GM19099 (cell line): ENCODE results near the gene DISP3.

Experiments
- POLR2A ChIP-seq: IDR thresholded peaks from 3 replicates; pipeline ENCODE4 v1.6.1; 2011; ENCODE audit warnings: low read depth; ENCODE audit not compliant: insufficient read length; ENCODE audit errors: extremely low read depth

DISP3 gene

DNA sequence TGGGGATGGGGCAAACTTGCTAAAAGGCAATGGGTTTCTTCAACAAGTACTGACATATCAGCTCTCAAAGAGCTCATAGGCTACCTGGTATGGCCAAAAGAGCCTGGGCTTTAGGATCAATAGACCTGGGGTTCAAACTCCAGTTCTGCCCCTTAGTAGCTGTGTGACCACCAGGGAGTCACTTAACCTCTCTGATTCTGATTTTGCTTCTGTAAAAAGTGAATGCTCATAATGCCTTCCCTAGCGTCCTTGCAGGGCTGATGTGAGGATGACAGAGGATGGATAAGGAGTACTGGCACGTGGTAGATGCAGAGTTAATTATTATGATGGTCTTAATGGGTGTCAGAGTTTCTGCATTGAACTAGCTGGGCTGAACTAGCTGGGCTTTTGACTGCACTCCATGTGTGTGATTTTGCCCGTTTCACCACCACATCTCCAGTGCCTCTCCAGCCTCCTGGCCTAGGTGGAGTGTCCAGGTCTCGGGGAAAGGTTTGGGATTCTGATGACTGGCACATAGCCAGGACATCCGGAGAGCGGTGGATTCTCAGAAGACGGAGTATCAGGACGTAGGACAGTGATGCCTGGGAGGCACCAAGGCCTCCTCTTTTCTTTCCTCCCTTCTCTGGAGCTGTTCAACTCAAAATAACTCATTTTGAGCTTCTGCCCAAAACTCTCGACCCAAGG, 15.2 kb downstream of the DISP3 start:
- no peak for TF ChIP-seq POLR2A

DNA sequence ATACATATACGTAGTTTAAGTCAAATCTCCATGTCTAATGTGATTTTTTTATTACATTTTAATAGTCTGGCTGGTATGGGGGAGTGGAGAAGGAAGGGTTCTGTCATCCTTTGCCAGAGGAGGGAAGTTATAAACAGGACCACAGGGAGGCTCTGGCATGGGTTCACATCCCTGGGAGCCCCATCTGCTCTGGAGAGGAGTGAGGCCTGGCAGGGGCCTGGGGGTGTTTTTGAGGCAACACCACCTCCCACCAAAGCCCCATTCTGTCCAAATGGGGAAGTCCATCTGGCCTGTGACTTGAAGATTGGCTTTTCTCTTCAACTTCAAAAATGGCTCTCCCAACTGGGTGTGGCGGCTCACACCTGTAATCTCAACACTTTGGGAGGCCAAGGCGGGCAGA, 15.8 kb downstream of the DISP3 start:
- no peak for TF ChIP-seq POLR2A

DNA sequence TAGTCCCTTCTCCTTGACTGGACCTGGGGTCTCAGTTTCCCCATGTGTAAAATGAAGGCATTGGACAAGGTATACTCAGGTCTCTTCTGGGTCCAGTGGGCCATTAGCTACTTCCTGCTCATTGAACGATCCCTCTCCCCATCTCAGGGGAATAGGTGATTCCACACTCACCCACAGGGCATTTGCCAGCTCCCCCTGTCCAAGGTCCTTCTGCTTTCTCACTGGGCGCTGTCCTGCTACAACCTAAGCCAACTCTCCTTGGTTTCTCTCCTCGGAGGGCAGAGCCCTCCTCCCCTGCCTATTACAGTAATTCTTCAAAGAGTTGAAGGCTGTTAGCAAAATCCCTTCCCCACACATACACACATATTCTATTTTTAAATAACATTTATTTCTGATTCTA, 16.6 kb downstream of the DISP3 start:
- TF ChIP-seq POLR2A = no peak

DNA sequence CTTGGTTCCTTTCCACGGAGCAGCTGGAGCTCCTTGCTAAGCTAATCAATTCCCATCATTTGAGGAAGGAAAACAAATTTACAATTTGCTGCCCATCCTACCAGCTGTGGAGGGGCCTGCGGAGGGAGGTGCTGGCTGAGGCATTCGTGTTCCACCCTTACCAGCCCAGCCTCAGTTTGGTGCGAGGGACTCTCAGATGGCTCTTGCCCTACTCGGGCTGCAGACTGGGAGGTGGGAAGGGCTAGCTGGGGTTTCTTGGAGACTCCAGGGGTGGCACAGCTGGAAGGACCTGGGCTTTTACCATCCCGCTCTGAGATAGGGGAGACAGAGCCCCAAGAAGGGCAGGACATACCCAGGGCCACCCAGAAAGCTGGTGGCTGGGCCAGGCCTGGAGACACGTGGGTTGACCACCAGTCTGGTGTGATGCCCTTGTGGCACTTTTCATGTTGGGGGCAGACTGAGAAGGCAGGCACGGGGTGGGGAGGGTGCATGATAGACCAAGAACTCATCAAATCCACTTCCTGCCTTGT, 17.7 kb downstream of the DISP3 start:
- TF ChIP-seq POLR2A = no peak

DNA sequence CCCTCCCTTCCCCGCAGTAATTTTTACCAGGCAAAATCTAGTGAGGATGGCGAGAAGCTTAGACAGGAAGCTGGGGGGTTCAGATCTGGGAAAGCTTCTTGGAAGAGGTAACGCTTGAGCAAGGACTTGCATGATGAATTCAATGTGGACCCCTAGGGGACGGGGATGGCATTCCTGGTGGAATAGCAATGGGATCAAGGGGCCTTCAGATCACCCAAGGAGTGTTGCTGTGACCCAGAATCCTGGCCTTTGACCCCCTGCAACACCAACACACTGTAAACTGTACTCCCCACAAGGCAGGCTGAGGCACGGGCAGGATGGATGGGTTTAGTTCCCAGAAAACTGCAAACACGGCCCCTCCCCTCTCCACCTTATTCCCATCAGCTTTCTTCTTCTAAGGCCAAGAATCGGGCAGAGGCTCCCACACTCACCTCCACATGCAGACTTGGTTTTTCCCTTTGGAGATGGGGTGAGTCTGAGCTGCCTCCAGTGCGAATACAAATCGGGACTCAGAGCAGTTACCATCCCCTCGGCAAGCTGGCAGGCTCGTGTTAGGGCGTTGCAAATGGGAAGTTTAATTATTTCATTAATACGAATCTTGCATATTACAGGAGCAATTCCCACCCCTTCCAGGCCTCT, 20.1 kb downstream of the DISP3 start:
- TF ChIP-seq POLR2A = no peak

DNA sequence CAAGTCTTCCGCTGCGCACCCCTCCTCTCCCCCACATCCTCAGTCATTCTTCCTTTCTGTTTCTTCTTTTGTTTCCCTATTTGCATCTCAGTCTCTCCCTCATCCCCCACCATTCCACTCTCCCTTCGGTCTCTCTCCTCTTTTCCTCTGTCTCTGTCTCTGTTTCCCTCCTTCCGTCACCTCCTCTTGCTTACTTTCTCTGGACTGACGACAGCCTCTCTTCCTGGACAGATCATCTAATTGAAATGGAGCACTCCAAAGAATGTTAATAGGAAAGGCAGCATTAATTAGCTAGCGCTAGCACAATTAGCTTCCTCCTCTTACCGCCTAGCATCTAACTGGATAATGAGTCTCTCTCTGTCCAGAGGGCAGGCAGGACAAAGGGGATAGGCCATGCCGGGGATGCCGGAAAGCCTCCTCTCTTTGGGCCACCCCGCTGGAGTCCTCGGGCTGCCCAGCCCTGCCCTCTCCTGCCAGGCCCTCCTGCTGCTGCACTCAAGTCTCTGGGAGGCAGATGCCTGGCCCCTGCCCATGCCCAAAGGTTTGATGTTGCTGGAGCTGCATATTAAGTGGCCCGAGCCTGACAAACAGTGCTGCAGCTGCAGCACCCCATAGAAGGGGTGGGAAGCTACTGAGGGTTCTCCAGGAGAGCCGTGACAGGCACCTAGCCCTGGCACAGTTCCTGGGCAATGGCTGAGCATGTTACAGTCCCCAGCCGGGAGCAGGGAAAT, 20.8 kb downstream of the DISP3 start:
- no peak for TF ChIP-seq POLR2A

DNA sequence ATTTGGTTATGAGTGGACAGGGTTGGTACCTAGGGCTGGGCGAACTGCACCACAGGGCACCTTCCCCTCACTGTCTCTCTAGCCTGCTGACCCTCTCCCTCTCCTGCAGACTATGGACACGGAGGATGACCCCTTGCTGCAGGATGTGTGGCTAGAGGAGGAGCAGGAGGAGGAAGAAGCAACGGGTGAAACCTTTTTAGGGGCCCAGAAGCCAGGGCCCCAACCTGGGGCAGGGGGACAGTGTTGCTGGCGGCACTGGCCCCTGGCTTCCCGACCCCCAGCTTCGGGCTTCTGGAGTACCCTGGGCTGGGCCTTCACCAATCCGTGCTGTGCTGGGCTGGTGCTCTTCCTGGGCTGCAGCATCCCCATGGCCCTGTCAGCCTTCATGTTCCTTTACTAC, 21.9 kb downstream of the DISP3 start:
- no peak for TF ChIP-seq POLR2A

DNA sequence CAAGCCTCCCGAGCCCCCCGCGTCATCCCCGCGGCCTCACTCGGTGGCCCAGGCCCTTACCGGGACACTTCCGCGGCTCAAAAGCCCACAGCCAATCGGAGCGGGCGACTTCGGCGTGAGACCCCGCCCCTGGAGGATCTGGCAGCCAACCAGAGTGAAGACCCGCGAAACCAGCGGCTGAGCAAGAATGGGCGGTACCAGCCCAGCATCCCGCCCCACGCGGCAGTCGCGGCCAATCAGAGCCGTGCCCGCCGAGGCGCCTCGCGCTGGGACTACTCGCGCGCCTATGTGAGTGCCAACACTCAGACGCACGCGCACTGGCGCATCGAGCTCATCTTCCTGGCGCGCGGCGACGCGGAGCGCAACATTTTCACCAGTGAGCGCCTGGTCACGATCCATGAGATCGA, 22.5 kb downstream of the DISP3 start:
- TF ChIP-seq POLR2A = no peak

DNA sequence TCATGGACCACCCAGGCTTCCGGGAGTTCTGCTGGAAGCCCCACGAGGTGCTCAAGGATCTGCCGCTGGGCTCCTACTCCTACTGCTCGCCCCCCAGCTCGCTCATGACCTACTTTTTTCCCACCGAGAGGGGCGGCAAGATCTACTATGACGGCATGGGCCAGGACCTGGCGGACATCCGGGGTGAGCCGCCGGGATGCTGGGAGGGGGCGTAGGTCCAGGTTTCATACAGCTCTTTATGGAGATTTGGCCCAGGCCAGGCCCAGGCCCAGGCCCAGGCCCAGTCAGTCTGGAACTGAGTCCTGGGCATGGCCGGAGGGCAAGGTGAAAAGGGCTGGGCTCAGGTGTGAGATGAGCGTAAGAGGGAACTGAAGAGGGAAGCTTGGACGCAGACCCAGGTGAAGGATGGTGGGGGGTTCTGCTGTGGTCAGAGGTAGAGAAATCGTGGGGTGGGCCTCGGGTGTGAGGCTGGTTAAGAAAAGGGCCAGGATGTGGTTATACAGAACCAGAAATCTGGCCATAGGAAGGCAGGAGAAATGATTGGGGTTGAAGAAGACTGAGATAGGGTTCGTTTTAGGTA, 23.0 kb downstream of the DISP3 start:
- TF ChIP-seq POLR2A = no peak

DNA sequence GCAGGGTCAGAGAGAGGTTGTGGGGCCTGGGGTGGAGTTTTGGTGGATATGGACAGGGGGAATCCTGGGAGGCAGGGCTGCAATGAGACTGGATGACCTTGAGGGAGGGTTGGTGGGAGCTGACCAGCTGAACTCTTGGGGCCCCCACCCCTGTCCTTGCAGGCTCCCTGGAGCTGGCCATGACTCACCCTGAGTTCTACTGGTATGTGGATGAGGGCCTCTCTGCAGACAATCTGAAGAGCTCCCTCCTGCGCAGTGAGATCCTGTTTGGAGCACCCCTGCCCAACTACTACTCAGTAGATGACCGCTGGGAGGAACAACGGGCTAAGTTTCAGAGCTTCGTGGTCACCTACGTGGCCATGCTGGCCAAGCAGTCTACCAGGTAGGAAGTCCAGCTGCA, 23.6 kb downstream of the DISP3 start:
- TF ChIP-seq POLR2A = no peak

DNA sequence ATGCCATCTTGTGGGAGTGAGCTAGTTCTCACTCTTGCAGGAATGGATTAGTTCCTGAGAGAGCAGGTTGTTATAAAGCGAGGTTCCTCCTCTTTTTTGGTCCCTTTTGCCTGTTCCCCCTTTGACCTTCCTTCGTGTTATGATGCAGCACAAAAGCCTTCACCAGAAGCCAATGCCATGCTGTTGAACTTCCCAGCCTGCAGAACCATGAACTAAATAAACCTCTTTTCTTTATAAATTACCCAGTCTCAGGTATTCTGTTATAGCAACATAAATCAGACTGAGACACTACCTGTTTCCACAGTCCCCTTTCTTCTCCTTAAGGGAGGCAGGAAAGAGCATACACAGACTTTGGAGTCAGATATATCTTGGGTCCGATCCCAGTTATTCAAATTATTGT, 25.6 kb downstream of the DISP3 start:
- no peak for TF ChIP-seq POLR2A

DNA sequence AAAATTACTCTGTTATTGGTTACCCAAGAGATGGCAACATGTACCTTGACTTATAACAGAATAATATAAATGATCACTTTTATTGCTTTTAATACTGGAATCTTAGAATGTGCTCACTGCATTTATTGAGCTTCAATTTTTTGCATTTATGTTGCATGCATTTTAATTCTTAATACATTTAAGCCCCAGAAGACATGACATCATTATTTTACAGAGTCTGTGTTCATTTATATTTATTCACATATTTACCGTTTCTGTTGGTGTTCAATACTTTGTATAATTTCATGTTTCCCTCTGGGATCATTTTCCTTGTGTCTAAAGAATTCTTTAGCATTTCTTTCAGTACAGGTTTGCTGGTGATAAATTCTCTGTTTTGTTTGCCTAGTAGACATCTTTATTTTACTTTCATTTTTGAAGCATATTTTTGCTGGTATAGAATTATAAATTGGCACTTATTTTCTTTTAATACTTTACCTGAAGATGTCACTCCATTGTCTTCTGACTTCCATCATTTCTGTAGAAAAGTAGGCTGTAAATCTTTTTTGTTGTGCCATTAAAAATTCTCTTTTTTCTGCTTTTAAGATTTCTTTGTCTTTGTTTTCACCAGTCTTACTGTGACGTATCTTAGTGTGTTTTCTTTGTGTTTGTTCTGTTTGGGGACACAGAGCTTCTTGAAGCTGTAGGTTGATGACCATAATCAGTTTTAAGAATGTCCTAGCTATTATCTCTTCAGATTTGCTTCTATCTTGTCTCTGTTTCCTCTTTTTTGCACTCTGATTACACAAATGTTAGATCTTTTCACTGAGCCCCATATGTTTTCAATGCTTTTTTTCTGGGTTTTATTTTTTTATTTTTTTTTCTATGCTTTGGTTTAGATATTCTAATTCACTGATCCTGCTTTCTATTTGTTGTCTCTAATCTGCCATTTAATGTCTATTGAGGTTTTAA, 26.9 kb downstream of the DISP3 start:
- no peak for TF ChIP-seq POLR2A

DNA sequence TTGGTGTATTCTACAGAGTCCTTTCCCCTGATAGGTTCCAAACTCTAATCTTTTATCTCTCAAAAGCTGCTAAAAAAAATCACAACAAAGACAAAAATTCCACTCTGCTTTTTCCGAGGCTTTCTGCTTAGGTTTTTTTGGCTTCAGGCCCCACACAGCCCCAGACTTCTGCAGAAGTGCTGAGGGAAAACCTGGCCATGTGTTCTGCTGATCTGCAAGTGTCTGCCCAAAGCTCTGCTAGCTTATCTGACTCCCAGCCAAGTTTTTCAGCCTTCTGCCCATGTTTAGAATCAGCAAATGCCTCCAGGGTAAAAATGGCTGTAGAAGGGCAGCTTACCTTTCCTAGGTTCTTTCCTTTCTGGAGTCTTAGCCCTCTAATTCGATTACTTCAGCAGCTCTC, 28.4 kb downstream of the DISP3 start:
- no peak for TF ChIP-seq POLR2A

DNA sequence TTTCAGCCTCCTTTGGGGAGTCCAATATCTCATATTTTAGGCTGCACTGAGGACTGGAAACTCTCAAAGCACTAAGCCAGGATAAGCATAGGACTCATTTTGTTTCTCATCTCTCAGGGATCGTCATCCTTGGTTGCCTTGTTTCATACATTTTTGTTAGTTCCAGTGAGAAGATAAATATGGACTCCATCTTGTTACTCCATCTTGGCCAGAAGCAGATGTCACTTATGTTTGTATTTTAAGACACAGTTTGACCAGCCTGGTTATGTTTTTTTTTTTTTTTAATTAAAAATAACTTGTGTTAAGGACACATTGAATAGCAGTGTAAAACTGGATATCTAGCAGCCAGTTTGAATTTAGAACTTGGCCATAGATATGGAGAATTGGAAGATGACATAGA, 34.7 kb downstream of the DISP3 start:
- TF ChIP-seq POLR2A = no peak
